ENCODE data around the gene CACNA1B.

CACNA1B gene

DNA sequence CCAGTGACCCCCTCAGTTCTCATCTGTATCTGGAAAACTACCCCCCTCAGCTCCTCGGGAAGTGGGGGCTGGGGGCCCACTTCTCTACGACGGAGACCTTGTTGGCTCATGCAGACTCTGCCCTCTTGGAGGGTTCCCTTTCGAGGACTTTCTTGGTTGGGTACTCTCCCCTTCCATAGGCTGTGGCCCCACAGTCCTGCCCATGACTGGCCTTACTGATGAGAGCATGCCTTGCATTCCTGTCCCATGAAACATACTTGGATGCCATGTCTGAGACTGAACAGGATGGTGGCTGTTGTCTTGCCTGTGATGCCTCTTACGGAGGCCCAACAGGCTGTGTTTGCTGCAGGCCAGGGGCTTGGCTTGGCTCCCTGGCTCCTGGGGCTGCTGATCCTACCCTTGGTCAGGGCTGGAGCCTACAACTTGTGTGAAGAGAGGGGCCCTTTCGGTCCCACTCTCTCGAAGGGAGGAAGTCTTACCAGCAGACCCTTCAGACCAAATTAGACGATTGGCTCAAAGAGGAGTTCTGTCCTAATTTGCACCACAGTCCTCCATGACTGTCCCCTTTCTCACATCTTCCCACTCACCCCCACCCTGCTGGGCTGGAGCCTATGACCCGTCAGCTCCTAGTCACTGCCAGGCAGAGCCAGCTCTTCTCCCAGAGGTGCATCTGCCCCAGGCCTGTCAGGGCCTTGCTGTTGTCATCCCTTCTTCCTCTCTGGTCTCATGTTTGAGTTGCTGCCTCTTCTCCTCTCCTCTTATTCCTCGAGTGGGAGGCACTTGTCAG, 109.9 kb downstream of the CACNA1B start:
- H3K4me3 ChIP-seq (ENCODE audit: low read depth, low read length) = no peak overlapping the region
- TF ChIP-seq, protein P1, sequence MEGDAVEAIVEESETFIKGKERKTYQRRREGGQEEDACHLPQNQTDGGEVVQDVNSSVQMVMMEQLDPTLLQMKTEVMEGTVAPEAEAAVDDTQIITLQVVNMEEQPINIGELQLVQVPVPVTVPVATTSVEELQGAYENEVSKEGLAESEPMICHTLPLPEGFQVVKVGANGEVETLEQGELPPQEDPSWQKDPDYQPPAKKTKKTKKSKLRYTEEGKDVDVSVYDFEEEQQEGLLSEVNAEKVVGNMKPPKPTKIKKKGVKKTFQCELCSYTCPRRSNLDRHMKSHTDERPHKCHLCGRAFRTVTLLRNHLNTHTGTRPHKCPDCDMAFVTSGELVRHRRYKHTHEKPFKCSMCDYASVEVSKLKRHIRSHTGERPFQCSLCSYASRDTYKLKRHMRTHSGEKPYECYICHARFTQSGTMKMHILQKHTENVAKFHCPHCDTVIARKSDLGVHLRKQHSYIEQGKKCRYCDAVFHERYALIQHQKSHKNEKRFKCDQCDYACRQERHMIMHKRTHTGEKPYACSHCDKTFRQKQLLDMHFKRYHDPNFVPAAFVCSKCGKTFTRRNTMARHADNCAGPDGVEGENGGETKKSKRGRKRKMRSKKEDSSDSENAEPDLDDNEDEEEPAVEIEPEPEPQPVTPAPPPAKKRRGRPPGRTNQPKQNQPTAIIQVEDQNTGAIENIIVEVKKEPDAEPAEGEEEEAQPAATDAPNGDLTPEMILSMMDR (IDR thresholded peaks at IDR 0.05; ENCODE audit: borderline replicate concordance, insufficient read depth, low read depth, low read length) = no peak

DNA sequence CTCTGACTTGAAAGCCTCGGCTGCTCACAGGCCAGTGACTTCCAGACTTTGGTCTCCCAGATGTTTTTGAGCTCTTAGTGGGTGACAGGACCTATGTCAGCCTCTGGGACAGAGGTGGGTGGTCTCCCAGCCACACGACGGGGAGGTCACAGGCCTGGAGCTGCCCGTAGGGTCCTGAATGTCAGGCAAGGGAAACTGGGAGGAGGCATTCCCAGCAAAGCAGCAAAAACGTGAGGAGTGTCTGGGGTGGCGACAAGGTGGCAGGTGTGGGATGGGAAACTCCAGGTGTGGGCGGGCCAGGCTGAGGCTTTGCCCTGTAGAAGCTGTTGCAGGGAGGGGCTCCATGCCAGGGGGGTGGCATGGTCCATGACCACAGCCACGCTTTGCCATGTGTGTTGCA, 110.5 kb downstream of the CACNA1B start:
- H3K4me3 ChIP-seq (ENCODE audit: low read depth, low read length) = no peak overlapping the region
- TF ChIP-seq, protein P1 (IDR thresholded peaks at IDR 0.05; ENCODE audit: borderline replicate concordance, insufficient read depth, low read depth, low read length) = no peak

DNA sequence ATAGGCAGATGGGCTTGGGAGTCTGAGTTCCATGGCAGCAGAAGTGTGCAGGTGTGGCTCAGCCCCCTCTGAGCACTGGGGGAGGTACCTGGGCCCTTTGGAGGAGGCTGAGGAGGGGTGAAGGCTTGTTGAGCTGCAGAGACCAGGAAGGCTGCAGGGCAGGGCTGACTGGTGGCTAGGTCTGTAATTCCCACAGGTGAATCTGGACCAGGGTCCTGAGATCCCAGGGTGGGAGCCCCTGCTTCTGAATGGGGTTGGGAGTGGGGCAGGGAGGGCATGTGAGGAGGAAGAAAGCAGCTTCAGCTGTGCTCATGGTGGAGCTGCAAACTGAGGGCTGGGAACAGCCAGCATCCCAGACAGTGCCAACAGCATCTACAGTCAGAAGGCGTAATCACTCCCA, 111.1 kb downstream of the CACNA1B start:
- H3K4me3 ChIP-seq (ENCODE audit: low read depth, low read length) = no peak overlapping the region
- TF ChIP-seq, protein P1 (IDR thresholded peaks at IDR 0.05; ENCODE audit: borderline replicate concordance, insufficient read depth, low read depth, low read length) = no peak

DNA sequence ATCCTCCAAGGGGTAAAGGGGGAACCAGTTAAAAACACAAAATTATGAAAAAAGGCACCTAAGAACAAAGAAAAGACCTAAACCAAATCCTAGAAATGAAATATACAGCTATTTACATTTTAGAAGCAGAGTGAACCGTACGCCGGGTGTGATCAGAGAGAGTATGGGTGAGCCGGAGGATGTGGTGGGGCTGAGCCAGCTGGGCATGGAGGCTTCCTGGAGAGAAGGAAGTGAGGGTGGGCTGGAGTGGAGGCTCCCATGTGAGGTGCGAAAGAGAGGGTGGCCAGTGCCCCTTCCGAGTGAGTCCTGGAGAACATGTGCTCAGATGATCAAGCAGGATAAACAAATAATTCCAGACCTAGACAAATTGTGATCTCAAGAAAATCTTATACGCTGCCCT, 111.6 kb downstream of the CACNA1B start:
- H3K4me3 ChIP-seq (ENCODE audit: low read depth, low read length) = no peak overlapping the region
- TF ChIP-seq, protein P1 (IDR thresholded peaks at IDR 0.05; ENCODE audit: borderline replicate concordance, insufficient read depth, low read depth, low read length) = no peak

DNA sequence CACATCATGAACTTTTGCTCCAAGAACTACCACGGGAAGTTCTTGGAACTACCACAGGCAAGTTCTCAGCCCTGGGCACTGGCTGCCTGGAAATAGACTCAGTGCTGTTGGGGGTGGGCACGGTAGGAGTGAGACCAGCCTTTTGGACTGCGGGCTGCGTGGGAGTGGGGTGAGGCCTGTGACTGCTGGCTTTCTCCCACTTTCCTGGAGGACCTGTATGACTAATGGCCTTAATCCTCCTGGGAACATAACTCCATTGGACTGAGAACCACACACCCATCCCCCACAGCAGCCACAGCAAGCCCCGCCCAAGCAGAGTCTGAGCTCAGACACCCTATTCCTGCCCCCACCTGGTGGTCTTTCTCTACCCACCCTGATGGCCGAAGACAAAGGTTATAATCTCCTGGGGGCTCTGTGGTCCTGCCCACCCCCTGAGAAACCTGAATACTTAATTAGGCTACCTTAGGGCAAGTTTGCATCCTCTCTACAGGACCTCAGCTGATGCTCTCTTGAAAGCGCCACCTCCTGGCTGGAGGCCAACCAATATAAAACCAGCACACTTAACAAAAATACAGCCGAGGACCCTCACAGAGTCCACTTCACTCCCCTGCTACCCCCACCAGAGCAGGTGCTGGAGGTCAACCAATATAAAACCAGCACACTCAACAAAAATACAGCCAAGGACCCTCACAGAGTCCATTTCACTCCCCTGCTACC, 112.6 kb downstream of the CACNA1B start:
- no peak overlapping the region for H3K4me3 ChIP-seq (ENCODE audit: low read depth, low read length)
- TF ChIP-seq, protein P1 (IDR thresholded peaks at IDR 0.05; ENCODE audit: borderline replicate concordance, insufficient read depth, low read depth, low read length) = no peak

DNA sequence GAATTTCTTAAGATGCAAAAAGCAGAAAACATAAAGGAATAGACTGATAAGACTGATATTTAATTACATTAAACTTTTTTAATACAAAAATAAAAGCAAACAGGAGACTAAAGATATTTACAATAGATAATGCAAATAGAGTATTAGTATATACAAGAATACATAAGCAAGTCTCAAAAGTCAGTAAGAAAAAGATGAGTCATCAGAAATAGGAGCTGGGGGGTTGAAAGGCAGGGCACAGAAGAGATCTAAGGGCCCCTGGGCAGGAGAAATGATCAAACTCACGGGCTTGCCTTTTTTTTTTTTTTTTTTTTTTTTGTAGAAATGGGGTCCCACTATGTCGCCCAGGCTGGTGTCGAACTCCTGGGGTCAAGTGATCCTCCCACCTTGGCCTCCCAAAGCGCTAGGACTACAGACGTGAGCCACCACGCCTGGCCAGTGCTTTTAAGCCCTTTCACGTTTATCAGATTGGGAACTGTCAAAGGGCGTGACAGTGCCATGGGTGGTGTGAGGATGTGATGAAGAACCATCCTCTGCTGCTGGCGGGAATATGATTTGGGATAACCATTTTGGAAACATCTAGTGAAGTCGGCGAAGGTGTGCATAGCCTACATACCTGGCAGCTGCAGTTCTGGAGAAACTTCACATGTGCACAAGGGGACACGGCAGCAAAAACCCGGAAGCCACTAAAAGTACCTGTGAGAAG, 126.1 kb downstream of the CACNA1B start:
- TF ChIP-seq, protein P1 (IDR thresholded peaks at IDR 0.05; ENCODE audit: borderline replicate concordance, insufficient read depth, low read depth, low read length) = no peak

More for the DNA sequence above, 126.1 kb downstream of the CACNA1B start:
- no peak overlapping the region for H3K4me3 ChIP-seq (ENCODE audit: low read depth, low read length)
